ENCODE data around the gene NUP160. TPM values are rescaled to one million over a fixed set of nuclear protein-coding genes. Genes with fewer than 3 reads are reported as not detected.
A peak's percentile ranks its signal among the peaks of the same experiment; 100 is the strongest.
"Not testable (repeated sequence)": the region's sequence is repeated elsewhere in the genome, so short reads cannot be mapped to it uniquely, and the experiment has no call there.

NUP160 gene
- total RNA-seq, 6 experiments from 2014 or later = 9.5 to 14.3 (median 11.2) TPM

DNA sequence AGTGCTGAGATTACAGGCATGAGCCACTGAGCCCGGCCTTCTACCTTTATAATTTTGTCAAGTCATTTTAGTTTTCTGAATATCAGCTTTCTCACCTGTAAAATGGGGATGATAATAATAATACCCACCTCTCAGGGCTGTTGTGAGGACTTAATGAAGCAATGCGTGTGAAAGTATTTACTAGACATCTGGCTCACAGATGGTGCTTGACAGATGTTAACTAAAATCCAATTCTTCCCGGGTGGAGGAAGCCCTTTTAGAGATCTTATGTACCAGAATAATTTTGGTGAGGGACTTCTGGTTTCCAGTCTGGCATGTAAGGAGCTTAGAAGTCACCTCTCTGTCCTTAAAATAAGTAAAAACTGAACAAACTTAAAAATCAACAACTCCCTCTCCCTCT, 43.7 kb upstream of the NUP160 start:
- intact Hi-C loops (cut with DNase I) = no loop called here
- no peaks in the 10 kb centered on the region for H3K27me3 ChIP-seq
- ATAC-seq = no peak
- no peak overlapping the region for H3K4me3 ChIP-seq
- WGBS (ENCODE audit: insufficient coverage, low coverage, low lambda C conversion rate, missing lambda C conversion rate) = 57% methylated on average over 2 of the region's 3 CpGs
- TF ChIP-seq POLR2A (IDR thresholded peaks at IDR 0.05) = no peak
- TF ChIP-seq, protein P1, sequence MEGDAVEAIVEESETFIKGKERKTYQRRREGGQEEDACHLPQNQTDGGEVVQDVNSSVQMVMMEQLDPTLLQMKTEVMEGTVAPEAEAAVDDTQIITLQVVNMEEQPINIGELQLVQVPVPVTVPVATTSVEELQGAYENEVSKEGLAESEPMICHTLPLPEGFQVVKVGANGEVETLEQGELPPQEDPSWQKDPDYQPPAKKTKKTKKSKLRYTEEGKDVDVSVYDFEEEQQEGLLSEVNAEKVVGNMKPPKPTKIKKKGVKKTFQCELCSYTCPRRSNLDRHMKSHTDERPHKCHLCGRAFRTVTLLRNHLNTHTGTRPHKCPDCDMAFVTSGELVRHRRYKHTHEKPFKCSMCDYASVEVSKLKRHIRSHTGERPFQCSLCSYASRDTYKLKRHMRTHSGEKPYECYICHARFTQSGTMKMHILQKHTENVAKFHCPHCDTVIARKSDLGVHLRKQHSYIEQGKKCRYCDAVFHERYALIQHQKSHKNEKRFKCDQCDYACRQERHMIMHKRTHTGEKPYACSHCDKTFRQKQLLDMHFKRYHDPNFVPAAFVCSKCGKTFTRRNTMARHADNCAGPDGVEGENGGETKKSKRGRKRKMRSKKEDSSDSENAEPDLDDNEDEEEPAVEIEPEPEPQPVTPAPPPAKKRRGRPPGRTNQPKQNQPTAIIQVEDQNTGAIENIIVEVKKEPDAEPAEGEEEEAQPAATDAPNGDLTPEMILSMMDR (IDR thresholded peaks at IDR 0.05) = no peak
- no peak overlapping the region for H3K27ac ChIP-seq
- no peak for DNase-seq
- H3K9me3 ChIP-seq = no peaks in the 10 kb centered on the region
- H3K4me1 ChIP-seq = no peaks in the 10 kb centered on the region
- no peaks in the 10 kb centered on the region for H3K36me3 ChIP-seq

DNA sequence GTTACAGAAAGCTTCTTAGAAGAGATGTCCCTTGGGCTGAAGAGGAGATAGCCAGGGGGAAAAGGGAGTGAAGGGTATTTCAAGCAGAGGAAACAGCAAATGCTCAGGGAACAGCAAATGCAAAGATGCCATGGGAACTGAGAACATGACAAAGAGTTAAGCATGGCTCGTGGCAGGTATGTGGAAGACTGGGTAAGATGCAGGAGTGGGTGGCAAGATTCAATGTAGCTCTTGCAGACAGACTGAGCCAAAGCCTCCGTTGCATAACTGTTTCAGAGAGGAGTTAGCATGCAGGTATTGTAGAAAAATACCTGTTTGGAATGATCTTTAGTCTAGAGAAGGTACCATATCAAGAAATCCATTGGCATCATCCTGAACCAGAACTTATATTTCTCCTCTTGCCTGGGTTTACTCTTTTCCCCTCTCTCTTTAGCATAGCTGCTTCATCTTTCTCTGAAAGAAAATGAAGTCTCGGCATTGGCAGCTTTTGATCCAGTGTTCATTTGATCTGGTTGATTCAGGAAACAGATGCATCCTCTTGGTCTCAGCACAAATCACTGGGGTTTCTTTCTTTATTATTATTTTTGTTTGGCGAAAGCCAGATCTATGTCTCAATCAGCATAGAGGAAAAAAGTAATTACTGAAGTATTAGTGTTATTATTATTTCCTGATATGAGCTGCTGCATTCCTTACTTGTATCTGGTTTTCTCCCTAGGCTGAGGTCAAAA, 41.7 kb upstream of the NUP160 start:
- intact Hi-C loops (cut with DNase I) = no loop called here
- H3K36me3 ChIP-seq = no peaks in the 10 kb centered on the region
- H3K9me3 ChIP-seq = no peaks in the 10 kb centered on the region
- WGBS (ENCODE audit: insufficient coverage, low coverage, low lambda C conversion rate, missing lambda C conversion rate) = 52% methylated on average over 4 of the region's 4 CpGs
- H3K27ac ChIP-seq = no peak overlapping the region
- no peak for TF ChIP-seq POLR2A (IDR thresholded peaks at IDR 0.05)
- TF ChIP-seq, protein P1 (IDR thresholded peaks at IDR 0.05) = no peak
- DNase-seq = peak in 1 of 3 donors; percentile 4
- no peaks in the 10 kb centered on the region for H3K27me3 ChIP-seq
- no peak overlapping the region for H3K4me3 ChIP-seq
- no peak for ATAC-seq
- no peaks in the 10 kb centered on the region for H3K4me1 ChIP-seq

DNA sequence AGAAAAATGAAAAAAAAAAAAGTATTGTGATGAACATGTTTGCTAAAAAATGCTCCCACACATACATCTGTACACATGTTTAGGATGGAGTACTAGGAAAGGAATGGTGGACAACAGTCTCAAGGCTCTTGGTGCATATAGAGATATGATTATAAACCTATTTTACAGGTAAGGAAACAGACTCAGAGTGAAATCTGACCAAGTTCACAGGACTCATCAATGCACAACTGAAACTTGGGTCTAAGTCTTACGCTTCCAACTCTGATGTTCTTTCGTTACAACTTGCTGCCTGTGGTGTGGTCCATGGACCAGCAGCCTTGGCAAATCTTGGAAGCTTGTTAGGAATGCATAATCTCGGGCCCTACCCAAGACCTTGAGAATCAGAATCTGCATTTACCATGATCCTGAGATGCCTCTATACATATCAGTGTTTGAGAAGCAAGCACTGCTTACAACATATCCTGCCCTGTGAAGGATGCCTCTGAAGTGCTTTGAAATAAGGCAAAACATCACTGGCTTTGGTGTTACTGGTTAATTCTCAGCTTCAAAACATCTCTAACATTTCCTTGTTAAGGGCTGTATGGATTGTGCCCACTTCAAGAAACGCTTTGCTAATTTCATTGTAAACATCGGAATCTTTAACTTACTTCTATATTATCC, 39.9 kb upstream of the NUP160 start:
- intact Hi-C loops (cut with DNase I) = no loop called here
- WGBS (ENCODE audit: insufficient coverage, low coverage, low lambda C conversion rate, missing lambda C conversion rate) = 85% methylated on average over 5 of the region's 5 CpGs

DNA sequence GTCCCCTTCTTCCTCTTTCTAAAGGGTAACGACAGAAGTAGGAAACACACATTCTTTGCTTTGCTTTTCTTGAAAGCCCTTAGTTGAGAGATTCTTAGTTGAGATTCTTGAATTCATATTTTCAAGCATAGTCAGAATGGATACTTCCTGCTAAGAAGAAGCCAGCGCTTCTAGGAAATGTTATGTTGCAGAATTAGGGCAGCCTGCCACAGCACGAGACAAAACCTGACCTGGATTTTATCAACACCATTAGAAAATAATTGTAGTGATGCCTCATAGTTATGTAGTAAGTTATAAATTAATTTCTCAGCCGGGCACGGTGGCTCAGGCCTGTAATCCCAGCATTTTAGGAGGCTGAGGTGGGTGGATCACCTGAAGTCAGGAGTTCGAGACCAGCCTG, 37.9 kb upstream of the NUP160 start:
- ATAC-seq (peak in 2 of 4 donors; percentile 44 to 47), DNase-seq (peak in 1 of 3 donors; percentile 19)
- WGBS (ENCODE audit: insufficient coverage, low coverage, low lambda C conversion rate, missing lambda C conversion rate) = 43% methylated on average over 6 of the region's 6 CpGs
- Histone ChIP-seq H3K9me3 (no peaks in the 10 kb centered on the region), H3K4me1 (no peaks in the 10 kb centered on the region), H3K4me3 (no peak overlapping the region), H3K27ac (no peak overlapping the region), H3K36me3 (no peaks in the 10 kb centered on the region), H3K27me3 (no peaks in the 10 kb centered on the region)
- intact Hi-C loops (cut with DNase I) = no loop called here
- TF ChIP-seq, protein P1 (IDR thresholded peaks at IDR 0.05) = no peak
- no peak for TF ChIP-seq POLR2A (IDR thresholded peaks at IDR 0.05)

More for the DNA sequence above, 39.9 kb upstream of the NUP160 start:
- H3K4me3 ChIP-seq = no peak overlapping the region
- H3K27ac ChIP-seq = no peak overlapping the region
- no peaks in the 10 kb centered on the region for H3K27me3 ChIP-seq
- no peaks in the 10 kb centered on the region for H3K4me1 ChIP-seq
- H3K9me3 ChIP-seq = no peaks in the 10 kb centered on the region
- no peak for TF ChIP-seq POLR2A (IDR thresholded peaks at IDR 0.05)
- TF ChIP-seq, protein P1 (IDR thresholded peaks at IDR 0.05) = no peak
- H3K36me3 ChIP-seq = no peaks in the 10 kb centered on the region
- ATAC-seq (no peak), DNase-seq (no peak)

DNA sequence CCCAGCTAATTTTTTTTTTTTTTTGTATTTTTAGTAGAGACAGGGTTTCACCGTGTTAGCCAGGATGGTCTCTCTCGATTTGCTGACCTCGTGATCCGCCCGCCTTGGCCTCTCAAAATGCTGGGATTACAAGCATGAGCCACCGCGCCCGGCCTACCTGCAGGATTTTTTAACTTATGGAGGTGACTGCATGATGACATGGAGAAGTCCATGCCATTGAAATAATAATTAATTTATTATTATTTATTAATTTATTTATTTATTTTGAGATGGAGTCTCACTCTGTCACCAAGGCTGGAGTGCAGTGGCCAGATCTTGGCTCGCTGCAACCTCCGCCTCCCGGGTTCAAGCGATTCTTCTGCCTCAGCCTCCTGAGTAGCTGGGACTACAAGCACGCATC, 34.3 kb upstream of the NUP160 start:
- H3K36me3 ChIP-seq; H3K4me1 ChIP-seq; H3K27me3 ChIP-seq; H3K4me3 ChIP-seq; H3K9me3 ChIP-seq; H3K27ac ChIP-seq; intact Hi-C loops (cut with DNase I); ATAC-seq: not testable (repeated sequence)
- peak in 1 of 3 donors; percentile 18 for DNase-seq
- 79% methylated on average over 8 of the region's 13 CpGs for WGBS (ENCODE audit: insufficient coverage, low coverage, low lambda C conversion rate, missing lambda C conversion rate)

Data from right lobe of liver (tissue), 6 donors.